ENCODE results near the gene GHDC.
"Not testable (repeated sequence)": the region's sequence is repeated elsewhere in the genome, so short reads cannot be mapped to it uniquely, and the experiment has no call there.

Gene GHDC

DNA sequence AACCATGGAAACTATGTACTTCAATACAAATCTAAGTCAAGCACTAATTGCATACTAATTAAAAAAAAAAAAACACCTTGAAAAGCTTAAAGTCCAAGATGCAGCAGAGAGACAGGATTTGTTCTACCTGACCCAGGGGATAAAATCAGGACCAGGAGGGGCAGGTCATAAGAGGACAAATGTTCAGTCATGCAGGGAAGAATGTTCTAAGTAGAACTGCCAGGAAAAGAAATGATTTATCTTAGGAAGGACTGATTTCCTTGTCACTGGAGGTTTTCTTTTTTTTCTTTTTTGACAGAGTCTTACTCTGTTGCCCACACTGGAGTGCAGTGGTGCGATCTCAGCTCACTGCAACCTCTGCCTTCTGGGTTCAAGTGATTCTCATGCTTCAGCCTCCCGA lies 9.1 kb upstream of the GHDC start:
- DNase-seq (ENCODE audit: low read depth): no peak

DNA sequence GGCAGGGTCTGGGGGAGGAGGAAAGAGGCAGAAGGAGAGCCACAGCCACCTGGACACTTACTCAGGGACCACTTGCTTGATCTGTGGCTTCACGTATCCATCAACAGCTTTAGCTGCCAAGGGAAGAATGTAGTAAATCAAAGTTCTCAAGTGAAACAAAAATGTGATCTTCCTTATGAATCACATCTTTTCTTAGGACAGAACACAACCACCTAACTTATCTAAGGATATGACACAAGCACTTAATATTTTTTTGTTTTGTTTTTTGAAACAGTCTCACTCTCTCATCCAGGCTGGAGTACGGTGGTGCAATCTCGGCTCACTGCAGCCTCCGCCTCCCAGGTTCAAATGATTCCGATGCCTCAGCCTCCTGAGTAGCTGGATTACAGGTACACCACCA lies 8.4 kb upstream of the GHDC start:
- DNase-seq (ENCODE audit: low read depth): no peak

- no peak for DNase-seq (ENCODE audit: low read depth)
These were observed 7.9 kb upstream of the GHDC start for GRCh38 chr17:42202159-42202558.

GRCh38 chr17:42201458-42201772 lies 7.1 kb upstream of the GHDC start:
- DNase-seq (ENCODE audit: low read depth): no peak

DNA sequence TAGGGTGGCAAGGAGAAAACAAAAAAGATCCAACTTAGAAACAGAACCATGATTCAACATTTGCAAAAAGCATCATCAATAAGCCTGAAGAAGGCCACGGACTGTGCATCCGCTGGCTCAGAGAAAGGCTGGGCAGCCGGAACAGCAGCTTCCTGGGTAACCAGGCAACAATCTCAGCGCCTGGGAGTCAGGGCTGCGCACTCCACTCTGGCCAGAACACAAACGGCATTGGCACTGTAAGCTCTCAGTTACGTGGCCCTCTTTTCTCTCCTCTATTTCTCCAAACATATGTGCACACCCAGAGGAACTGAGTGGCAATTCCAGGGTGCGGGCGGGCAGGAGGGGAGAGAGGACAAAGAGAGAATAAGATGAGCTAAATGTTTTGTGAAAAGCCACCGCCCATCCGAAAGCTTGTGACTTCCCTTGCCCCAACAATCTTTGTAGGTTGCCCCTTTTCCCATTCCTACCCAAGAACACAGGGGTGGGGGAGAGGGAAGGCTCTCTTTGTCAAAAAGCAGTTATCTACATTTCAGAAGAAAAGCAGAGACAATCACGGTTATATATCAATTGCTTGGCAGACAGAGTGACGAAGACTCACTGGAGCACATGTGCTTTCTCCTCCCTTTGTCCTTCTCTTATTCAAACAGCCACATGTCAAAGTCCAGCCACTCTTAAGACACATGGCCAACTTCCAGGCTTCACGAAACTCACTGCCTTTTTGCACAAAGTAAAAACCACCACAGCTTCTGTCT lies 6.6 kb upstream of the GHDC start:
- DNase-seq (ENCODE audit: low read depth): no peak

DNA sequence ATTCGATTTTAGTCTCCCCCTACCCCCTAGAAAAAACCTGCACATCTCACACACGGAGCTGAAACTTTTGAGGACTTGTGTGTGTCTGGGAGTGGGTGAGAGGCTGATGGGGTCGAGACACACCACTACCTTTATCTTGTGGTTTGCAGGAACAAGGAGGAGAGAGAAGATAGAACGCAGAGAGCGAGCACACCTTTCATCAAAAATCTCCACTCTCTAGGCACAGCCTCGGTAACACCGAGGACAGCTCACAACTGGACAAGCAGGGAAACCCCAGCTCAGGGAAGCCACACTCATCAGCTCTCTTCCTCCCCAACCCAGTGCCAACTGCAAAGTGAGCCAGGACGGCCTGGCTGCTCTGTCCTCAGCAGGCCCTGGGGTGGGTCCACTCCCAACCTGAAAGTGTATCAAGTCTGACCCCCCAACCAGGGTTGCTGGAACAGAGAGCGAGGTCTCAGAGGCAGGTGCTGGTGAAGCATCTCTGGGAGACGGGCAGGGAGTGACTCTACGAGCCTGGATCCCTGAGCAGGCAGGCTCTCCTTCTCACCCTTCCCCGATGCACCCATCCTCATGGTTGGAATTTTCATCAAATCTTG lies 5.2 kb upstream of the GHDC start:
- DNase-seq (ENCODE audit: low read depth): no peak

DNA sequence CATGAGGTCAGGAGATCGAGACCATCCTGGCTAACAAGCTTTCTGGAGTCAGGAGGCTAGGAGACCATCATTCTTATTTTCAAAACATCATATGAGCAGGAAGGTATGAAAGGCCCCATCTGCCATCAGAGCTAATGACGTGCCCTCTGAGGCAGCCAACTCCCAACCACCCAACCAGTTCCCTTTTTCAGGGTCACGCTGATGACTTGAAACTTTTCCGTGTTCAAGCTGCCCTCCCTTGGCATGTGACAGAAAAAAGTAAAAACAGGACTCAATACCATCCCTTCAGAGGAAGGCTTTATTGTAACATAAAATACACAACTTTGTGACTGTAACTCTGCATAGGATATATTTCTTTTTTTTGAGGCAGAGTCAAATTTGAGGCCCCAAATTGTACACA lies 4.6 kb upstream of the GHDC start:
- DNase-seq (ENCODE audit: low read depth): no peak

- DNase-seq (ENCODE audit: low read depth): no peak
These were observed 3.4 kb upstream of the GHDC start for GRCh38 chr17:42197564-42198156.

- no peak for DNase-seq (ENCODE audit: low read depth)
These were observed 902 bp downstream of the GHDC start for GRCh38 chr17:42193216-42193968.

DNA sequence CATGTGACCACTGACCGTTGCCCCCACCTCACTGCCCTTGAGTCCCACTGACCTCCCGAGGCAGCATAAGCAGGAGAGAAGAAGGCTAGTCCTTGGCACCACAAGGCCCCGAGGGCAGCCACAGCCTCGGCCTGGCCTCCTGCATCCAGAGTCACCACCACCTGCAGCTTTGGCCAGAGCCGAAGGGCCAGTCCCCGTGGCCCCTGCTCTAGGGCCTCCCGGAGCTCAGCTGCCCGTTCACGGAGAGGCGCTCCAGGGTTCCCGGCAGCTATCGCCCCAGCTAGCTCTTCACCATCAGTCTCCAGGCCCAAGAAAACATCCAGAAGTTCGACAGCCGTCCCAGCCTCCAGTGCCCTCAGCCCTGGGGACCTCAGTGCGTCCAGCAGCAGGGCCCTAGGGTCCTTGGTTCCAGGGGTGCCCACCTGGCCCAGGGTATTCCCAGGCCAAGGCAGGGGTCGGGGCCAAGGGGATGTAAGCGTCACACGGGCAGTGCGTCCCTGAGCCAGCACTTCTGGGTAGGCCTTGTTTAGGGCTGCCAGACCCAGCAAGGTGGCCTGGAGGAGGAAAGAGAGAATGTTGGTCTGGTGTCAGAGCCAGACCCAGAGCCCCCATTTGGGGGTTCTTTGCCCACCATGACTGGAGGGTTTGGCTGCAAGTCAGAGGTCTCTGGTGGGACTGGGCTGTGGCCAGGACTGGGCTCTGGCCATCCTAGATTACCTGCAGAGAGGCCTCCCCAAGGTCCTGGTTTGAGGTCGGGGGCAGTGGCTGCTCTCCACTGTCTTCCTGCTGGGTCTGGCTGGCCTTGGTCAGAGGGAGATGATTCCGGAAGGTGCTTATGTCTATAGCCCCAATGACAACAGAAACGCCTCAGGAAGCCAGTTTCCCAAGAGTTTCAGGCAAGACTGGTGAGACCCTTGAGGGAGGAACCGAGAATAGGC lies 1.8 kb downstream of the GHDC start:
- no peak for DNase-seq (ENCODE audit: low read depth)

DNA sequence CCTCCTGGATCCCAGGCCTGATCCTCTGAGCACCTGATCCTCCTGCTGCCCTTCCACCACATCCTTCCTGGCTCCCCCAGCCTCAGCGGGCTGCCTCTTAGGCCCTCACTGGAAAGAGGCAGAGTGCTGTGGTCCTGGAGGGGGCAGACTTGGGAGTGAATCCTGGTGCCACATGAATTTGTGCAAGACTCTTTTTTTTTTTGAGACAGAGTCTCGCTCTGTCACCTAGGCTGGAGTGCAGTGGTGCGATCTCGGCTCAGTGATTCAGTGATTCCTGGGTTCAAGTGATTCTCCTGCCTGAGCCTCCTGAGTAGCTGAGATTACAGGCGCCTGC lies 3.1 kb downstream of the GHDC start:
- DNase-seq (ENCODE audit: low read depth): no peak

GRCh38 chr17:42190491-42191274 lies 3.6 kb downstream of the GHDC start:
- no peak for DNase-seq (ENCODE audit: low read depth)

DNA sequence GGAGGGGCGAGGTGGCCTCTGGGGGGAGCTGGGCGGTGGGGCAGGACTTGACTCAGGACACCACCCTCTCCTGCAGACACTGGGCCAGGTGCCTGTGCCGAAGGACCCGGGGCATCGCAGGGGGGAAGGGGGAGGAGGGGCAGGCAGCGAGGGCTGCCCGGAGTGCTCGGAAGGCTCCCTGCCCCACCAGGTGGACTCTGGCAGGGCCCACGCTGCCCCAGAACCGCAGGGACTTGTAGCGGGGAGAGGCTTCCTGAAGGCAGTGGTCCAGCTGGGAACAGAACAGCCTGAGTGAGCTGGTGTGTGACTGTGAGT lies 4.7 kb downstream of the GHDC start:
- no peak for DNase-seq (ENCODE audit: low read depth)

- DNase-seq (ENCODE audit: low read depth): no peak
These were observed 5.3 kb downstream of the GHDC start for GRCh38 chr17:42188749-42189650.

DNA sequence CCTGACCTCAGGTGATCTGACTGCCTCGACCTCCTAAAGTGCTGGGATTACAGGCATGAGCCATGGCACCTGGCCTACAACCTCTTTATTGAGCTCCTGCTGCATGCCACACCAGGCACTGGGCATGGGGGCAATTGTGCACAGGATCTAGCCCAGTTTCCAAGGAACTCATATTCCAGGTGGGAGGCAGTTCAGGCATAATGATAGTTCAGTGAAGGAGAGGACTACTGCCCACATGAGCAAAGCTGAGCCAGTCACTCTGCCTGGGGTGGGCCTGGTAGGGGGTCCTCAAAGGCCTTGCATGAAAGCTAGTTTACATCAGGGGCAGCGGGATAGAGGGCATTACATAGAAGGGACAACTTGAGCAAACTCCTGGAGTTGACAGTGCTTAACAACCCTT lies 6.5 kb downstream of the GHDC start:
- DNase-seq (ENCODE audit: low read depth): no peak

GRCh38 chr17:42186191-42186590 lies 8.1 kb downstream of the GHDC start:
- not testable (repeated sequence) for DNase-seq (ENCODE audit: low read depth)

DNA sequence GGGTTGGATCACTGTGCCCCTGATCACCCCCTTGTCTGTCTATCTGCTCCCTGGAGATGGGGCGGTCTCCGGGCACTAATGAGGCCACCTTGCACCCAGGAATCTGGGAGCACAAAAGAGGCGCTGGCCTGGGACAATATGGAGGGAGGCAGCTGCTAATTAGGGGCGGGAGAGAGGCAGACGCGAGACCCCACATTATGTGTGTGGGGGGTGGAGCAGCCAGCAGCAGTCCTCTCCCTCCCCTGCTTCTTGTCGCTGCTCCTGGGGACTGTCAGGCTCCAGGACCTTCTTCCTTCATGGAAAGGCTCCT lies 8.7 kb downstream of the GHDC start:
- DNase-seq (ENCODE audit: low read depth): no peak

DNA sequence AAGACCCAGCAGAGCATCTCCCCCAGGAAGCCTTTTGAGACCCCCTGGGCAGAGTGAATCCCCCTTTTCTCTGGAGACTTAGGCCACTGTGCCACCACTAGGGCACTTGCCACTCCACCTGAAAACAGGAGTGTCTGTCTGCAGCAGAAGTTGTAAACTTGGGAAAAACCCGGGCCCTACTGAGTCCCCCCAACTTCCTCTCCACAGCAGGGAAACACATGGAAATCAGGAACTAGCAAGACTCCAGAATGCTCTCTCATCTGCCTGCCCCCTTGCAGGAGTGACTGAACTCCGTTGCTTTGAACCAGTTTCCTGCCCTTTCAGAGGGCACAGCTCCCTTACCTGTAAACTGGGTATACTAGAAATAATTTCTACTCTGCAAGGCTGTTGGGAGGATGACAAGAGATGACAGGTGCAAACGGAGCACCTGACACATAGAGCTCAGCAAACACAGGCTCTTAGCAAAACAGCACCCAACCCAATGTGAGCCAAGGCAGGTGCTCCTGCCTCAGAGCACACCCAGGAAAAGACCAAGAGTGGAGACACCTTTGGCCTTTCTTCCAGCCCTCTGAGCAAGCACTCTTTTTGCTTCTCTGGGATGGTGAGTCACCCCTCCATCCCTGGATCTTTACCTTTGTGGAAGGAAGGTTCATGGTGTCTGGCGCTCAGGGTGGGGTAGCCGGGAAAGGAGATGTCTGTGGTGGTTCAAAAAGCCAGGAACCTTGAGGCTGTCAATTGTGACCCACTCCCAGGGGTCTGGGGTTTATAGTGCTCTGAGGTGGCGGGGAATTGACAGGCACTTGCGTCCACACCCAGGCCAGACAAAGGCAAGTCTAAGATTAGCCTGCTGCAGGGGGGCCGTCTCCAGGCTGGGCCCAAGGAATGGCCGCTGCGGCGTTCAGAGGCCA lies 9.3 kb downstream of the GHDC start, which contains the start of gene HCRT:
Gene HCRT (minus strand): TSS at position 740 of the 908 bp plus-strand sequence. CDS start 87 bp downstream, at position 653.
- no peak for DNase-seq (ENCODE audit: low read depth)
